ENCODE results near the gene TRMT61A. TPM values are rescaled to one million over a fixed set of nuclear protein-coding genes. Genes with fewer than 3 reads are reported as not detected.

Gene TRMT61A
- total and polyA plus RNA-seq, 2 of the 13 experiments (the other 11 are each of a cell fraction or from before 2014, with no cell fraction given), result 6.5 to 13.6 TPM

DNA sequence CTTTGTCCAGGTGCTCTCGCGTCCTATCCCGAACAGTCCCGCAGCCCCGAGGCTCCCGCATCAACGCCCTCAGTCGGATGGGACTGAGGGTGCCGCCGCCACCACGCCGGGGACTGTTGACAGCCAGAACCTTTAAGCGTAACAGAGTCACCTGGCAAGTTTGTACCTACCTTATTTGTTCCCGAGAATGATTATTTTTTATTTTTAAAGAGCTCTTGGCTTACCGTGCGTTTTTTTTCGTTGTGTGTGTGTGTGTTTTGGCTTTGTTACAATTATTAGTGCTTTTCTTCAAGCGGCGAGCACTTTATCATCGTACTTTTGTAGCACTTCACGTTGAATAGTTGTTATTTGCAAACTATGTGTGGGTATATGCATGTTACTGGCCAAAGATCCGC is 34.2 kb downstream of the TRMT61A start:
- Histone ChIP-seq H3K27me3 (ENCODE audit: control insufficient read depth in 1 of 2, insufficient read depth in 2 of 2, low read length in 2 of 2) (peaks cover 0 to 3% of the 10 kb centered on the region in 2 experiments; a peak in 1 of 5 replicates), H3K27ac (ENCODE audit: extremely low read length, insufficient read depth, low read length) (peak overlapping the region; percentile 88), H3K4me3 (replicated peaks in 1 of 3; ENCODE audit: insufficient read depth in 1 of 3, low read depth in 2 of 3, low read length in 3 of 3) (peak overlapping the region; percentile 81 to 100 (median 92)), H4K20me1 (ENCODE audit: insufficient read depth, low read length) (peaks cover 14% of the 10 kb centered on the region; the same call in 1 of the 2 replicates), H3K9ac (ENCODE audit: insufficient read depth, low read depth, low read length) (peak overlapping the region; percentile 91), H3K79me2 (ENCODE audit: insufficient read depth, low read length) (peaks cover 78% of the 10 kb centered on the region), H3K4me2 (ENCODE audit: low read depth, low read length) (peak overlapping the region; percentile 83), H3K36me3 (replicated peaks in 1 of 2; ENCODE audit: control insufficient read depth in 1 of 2, insufficient read depth in 2 of 2, low read length in 2 of 2) (peaks cover 7 to 26% of the 10 kb centered on the region in 2 experiments; a peak in 3 of 5 replicates), H3K9me3 (ENCODE audit: low read length) (no peaks in the 10 kb centered on the region), H3K4me1 (ENCODE audit: insufficient read depth, low read length) (peaks cover 44% of the 10 kb centered on the region), H2AFZ (ENCODE audit: low read length) (peak overlapping the region; percentile 19)
- no peak; the same call in 2 of the 3 replicates for ATAC-seq
- CTCF ChIA-PET (ENCODE audit: low intra/inter-chr PET ratio, low total read pairs), result no interaction called here
- TSS peak; percentile 87 for BruUV-seq (replicated peaks)
- POLR2A ChIA-PET, result no interaction called here
- no peak for DNase-seq (ENCODE audit: low spot score)
- in situ Hi-C loops (cut with HindIII; ENCODE audit: extremely low pct_ligation_motif_present, low pct_unique_long_range_greater_than_20kb) (no loop called here), intact Hi-C loops (cut with micrococcal nuclease; ENCODE audit: unreplicated experiment) (no loop called here)
- WGBS (ENCODE audit: low lambda C conversion rate), result under 1% methylated on average over 15 of the region's 22 CpGs
- no peak for FAIRE-seq
- peak; percentile 55; the same call in 1 of the 2 replicates for TF ChIP-seq REL (CRISPR knock-in tag; conservative IDR thresholded peaks at IDR 0.05)
- no peak for TF ChIP-seq ZNF430 (CRISPR knock-in tag; IDR thresholded peaks at IDR 0.05)
- TF ChIP-seq FOSL2 (CRISPR knock-in tag; IDR thresholded peaks at IDR 0.05), result no peak
- no peak for TF ChIP-seq ZNF766 (CRISPR knock-in tag; IDR thresholded peaks at IDR 0.05; ENCODE audit: borderline replicate concordance)
- TF ChIP-seq CBFB (CRISPR knock-in tag; IDR thresholded peaks at IDR 0.05), result no peak; the same call in 1 of the 2 replicates
- TF ChIP-seq ZBTB38 (CRISPR knock-in tag; IDR thresholded peaks at IDR 0.05), result peak; percentile 40; the same call in 1 of the 2 replicates
- 0 out of 2 replicates have a peak, but pooled peaks have one; percentile 3 for TF ChIP-seq THAP9 (CRISPR knock-in tag; IDR thresholded peaks at IDR 0.05; ENCODE audit: borderline replicate concordance)
- TF ChIP-seq TERF1 (CRISPR knock-in tag; IDR thresholded peaks at IDR 0.05), result no peak
- no peak for TF ChIP-seq HCFC1 (IDR thresholded peaks at IDR 0.05; ENCODE audit: low read depth, low read length)
- no peak for TF ChIP-seq ZFP36L1 (CRISPR knock-in tag; IDR thresholded peaks at IDR 0.05)
- TF ChIP-seq, protein P1, sequence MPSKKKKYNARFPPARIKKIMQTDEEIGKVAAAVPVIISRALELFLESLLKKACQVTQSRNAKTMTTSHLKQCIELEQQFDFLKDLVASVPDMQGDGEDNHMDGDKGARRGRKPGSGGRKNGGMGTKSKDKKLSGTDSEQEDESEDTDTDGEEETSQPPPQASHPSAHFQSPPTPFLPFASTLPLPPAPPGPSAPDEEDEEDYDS (CRISPR knock-in tag; IDR thresholded peaks at IDR 0.05), result no peak
- no peak for TF ChIP-seq BRD4 (CRISPR knock-in tag; IDR thresholded peaks at IDR 0.05)
- no peak for TF ChIP-seq MED1 (CRISPR knock-in tag; IDR thresholded peaks at IDR 0.05)
- TF ChIP-seq, protein P2, sequence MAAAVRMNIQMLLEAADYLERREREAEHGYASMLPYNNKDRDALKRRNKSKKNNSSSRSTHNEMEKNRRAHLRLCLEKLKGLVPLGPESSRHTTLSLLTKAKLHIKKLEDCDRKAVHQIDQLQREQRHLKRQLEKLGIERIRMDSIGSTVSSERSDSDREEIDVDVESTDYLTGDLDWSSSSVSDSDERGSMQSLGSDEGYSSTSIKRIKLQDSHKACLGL (CRISPR knock-in tag; IDR thresholded peaks at IDR 0.05), result 0 out of 2 replicates have a peak, but pooled peaks have one; percentile 17
- TF ChIP-seq SOX6 (IDR thresholded peaks at IDR 0.05), result no peak
- 0 out of 2 replicates have a peak, but pooled peaks have one; percentile 1 for TF ChIP-seq SOX6 (CRISPR knock-in tag; IDR thresholded peaks at IDR 0.05)
- no peak for TF ChIP-seq ZBTB3 (CRISPR knock-in tag; IDR thresholded peaks at IDR 0.05; ENCODE audit: borderline replicate concordance, low read depth)
- no peak for TF ChIP-seq DBP (CRISPR knock-in tag; IDR thresholded peaks at IDR 0.05; ENCODE audit: not compliant biosample characterization)
- TF ChIP-seq NR2F6 (IDR thresholded peaks at IDR 0.05), result no peak
- 0 out of 2 replicates have a peak, but pooled peaks have one; percentile 3 for TF ChIP-seq NR2F6 (CRISPR knock-in tag; IDR thresholded peaks at IDR 0.05)
- no peak for TF ChIP-seq MBD4 (IDR thresholded peaks at IDR 0.05; ENCODE audit: borderline replicate concordance, low read length)
